NCI-H1105 treated with DMSO at 0.1 percent for 48 hours (cell line): Measurements from ENCODE around the gene ATP6V0A1.
"Not testable (repeated sequence)": the region's sequence is repeated elsewhere in the genome, so short reads cannot be mapped to it uniquely, and the experiment has no call there.

ENCODE experiments used
- DNase-seq: peaks from one replicate; lab custom pipeline; 2025; lab: John Stamatoyannopoulos, UW

Gene ATP6V0A1

GRCh38 chr17:42519546-42520491 is 61.1 kb downstream of the ATP6V0A1 start:
- DNase-seq: no peak

DNA sequence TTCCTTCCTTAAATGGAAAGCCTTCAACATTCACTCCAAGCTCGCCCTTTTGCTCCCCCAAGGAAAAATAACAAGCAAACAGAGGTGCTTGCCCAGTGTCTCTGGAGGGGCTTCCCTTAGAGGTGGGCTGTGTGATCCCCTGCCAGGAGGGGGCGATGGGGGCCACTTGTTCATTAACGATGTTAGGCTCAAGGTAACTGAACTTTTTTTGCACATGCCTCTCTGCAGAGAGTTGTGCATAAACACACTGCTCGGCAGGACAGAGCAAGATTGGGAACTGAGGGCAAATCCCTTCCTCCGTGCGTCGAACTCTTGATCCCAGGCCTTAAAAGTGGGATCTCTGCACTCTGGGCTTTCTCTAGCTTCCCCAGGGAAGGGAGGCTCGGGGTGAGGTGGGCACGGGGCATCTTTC is 61.9 kb downstream of the ATP6V0A1 start:
- no peak for DNase-seq

DNA sequence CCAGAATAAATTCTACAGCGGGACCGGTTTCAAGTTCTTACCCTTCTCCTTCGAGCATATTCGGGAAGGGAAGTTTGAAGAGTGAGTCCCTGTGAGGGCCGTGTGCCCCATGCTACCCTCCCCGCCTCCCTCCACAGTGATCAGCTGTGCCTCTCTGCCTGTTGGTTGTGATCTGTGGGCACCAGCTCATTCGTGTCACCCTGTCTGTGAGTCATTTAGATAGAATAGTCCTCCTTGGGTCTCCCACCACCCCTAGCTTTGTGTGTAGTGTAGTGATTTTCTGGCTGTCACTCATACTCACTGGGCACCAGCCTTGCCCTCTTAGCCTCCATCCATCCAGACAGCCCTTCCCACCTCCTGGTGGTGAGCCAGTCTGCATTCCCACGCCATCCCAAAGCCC is 62.4 kb downstream of the ATP6V0A1 start:
- no peak for DNase-seq

DNA sequence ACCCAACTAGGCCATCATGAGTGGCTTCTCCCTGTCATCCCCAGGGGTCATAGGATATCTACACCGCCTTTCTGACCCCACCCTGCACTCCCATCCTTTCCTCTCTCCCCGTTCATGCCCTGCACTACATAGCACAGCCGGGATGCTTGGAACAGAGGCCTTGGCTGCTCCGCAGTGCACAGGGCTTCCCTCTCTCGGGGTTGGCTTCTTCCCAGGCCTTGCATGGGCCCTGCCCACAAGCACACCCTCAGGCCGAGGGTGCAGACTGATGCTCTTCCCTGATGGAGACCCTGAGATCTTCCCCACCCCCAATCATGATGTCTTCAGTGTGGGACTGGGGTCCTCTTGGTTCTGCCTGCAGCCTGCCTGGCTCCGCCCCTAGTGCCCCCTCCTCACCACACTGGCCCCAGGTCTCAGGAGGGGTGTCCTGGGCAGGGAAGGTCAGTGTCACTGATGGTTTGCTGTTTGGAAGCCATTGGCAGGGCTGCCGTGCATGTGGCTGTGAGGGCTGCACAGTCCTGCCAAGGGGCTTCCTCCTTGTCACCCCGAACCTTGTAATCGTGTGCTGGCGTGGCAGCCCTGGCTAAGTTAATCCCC is 63.1 kb downstream of the ATP6V0A1 start:
- DNase-seq: no peak

DNA sequence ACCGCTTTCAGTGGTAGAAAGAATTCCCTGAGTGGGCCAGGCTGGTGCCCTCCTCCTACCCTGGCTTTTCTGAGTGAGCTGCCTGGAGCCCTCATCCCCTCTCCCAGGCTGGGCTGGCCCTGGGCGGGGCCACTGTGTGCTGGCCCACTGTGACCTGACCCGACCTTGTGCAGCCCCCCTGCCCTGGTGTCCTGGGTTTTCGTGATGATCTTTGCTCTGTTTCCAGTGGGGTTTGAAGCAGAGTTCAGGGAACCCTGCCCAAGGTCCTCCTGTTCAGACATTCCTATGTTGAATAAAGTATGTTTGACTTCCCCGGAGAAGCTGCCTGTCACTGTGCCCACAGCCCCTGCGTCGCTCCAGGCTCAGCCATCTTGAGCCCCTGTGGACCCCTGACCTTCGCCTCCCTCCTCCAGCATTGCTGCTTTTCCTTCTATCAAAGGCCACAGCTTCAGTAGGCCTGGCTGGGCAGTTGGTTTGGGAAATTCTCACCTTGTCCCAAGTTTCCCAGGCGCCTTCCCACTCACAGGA is 63.6 kb downstream of the ATP6V0A1 start:
- no peak for DNase-seq

DNA sequence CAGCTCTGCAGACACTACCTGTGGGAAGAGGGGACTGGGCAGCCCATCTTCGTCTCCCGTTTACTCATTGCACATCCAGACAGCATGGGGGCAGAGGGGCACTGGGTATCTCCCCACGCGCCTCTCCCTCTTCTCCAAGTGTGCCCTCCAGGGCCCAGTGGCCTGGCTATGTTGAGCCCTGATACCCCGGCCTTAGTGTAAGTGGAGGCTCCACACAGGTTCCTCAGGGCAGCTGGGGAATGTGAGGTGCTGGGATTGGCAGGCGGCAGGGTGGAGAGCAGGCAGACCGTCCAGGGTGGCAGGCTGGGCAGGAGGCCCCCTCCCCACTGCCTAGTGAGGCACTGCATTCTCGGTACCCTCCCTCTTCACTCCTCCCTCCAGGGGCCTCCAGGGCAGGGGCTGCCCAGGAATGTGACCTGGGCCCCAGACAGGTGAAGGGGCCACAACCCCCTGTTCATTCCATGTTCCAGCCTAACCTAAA is 64.2 kb downstream of the ATP6V0A1 start:
- DNase-seq: no peak

GRCh38 chr17:42525221-42525620 is 66.5 kb downstream of the ATP6V0A1 start:
- DNase-seq: no peak

- DNase-seq: no peak
Measured at GRCh38 chr17:42526031-42526444, 67.4 kb downstream of the ATP6V0A1 start.

GRCh38 chr17:42527932-42528331 is 69.3 kb downstream of the ATP6V0A1 start:
- DNase-seq: no peak

- no peak for DNase-seq
Measured at GRCh38 chr17:42529061-42529460, 70.4 kb downstream of the ATP6V0A1 start.

DNA sequence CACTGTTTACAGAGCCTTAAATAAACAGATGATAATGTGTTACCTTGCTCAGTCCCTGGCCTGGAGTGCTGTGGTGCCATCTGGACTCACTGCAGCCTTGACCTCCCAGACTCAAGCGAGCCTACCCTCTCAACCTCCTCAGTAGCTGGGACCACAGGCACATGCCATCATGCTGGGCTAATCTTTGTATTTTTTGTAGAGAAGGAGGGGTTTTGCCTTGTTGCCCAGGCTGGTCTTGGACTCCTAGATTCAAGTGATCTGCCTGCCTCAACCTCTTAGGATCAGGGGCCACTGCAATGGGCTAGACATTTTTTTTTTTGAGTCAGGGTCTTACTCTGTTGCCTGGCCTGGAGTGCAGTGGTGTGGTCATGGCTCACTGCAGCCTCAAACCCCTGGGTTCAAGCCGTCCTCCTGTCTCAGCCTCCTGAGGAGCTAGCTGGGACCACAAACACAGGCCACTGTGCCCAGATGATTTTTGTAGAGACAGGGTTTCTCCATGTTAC is 72.3 kb downstream of the ATP6V0A1 start:
- no peak for DNase-seq

DNA sequence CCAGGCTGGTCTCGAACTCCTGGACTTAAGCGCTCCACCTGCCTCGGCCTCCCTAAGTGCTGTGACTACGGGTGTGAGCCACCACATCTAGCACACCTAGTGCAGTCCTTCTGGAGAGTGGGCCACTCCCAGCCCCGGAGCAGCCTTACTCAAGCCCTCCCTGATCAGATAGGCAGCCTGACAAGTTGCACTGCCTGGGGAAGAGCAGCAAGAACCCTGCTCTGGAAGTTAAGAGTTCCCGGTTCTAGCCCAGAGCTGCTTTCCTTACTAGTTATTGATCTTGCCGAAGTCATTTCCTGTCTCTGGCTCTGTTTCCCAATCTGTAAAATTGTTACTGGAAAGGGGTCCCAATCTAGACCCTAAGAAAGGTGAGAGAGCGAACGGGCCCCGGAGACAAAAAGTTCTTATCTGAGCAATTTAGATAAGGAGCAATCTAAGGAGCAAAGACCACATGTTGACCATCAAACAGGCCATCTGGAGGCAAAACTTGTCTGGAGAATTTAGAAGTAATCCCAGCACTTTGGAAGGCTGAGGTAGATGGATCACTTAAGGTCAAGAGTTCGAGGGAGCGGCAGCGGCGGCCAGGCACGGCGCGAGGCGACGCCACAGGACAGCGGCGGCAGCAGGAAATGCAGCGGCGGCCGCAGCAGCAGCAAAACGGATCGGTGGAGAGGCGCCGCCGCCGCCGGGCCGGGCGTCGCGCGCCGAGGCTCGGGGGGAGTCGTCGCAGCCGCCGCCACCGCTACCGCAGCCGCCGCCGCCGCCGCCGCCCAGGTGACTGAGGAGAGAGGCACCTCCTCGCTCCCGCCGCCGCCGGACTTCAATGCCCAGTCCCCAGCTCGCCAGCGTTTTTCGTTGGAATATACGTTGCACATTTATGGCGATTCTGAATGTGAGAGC is 73.0 kb downstream of the ATP6V0A1 start:
- DNase-seq: peak; percentile 39

- no peak for DNase-seq
Measured at GRCh38 chr17:42535155-42536047, 76.7 kb downstream of the ATP6V0A1 start.

GRCh38 chr17:42536048-42536371 is 77.3 kb downstream of the ATP6V0A1 start, which contains the start of gene NAGLU:
Gene NAGLU, plus strand, starts transcription at chr17:42536241. Its CDS starts 32 bp downstream, at chr17:42536273.
- peak; percentile 84 for DNase-seq

GRCh38 chr17:42536372-42537155 is 77.9 kb downstream of the ATP6V0A1 start:
- DNase-seq: peak; percentile 80

DNA sequence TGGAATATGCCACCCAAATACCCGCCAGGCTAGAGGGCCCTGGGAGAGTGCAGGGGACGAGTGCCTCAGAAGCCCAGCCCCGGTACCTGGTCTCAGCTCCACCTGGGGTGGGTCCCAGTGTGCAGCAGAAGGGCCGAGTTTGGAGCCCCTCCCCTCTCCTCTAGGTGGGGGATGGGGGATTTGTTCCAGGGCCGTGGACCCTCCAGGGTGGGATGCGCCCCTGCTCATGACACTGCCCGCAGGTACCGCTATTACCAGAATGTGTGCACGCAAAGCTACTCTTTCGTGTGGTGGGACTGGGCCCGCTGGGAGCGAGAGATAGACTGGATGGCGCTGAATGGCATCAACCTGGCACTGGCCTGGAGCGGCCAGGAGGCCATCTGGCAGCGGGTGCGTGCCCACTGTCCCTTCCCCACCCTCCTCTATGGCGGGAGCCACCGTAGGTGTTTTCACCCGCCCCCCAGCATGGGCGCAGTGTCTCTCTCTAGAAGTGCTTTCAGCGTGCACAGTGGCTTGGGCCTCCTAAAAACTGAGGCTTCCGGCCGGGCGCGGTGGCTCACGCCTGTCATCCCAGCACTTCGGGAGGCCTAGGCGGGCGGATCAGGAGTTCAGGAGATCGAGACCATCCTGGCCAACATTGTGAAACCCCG is 78.6 kb downstream of the ATP6V0A1 start:
- no peak for DNase-seq

GRCh38 chr17:42537826-42538451 is 79.3 kb downstream of the ATP6V0A1 start:
- no peak for DNase-seq

- DNase-seq: no peak
Measured at GRCh38 chr17:42538482-42538881, 79.8 kb downstream of the ATP6V0A1 start.

- DNase-seq: not testable (repeated sequence)
Measured at GRCh38 chr17:42540558-42540957, 81.9 kb downstream of the ATP6V0A1 start.
